Effector memory CD8-positive, alpha-beta T cell (primary cell): ENCODE data around the gene UGT3A1.
"Not testable (repeated sequence)": the region's sequence is repeated elsewhere in the genome, so short reads cannot be mapped to it uniquely, and the experiment has no call there.

ENCODE experiments used
- ATAC-seq: fragments of 150-1000 bp; cut with Tn5 transposase; replicated peaks from 2 replicates; pipeline ENCODE4 v1.10.0; 2021; ENCODE audit warnings: mild to moderate bottlenecking, moderate library complexity
- DNase-seq, 3 experiments: peaks; one replicate each; pipeline ENCODE4 v3.0.0; 2021
- H3K27ac Mint-ChIP-seq, 2 donors: one replicate each; pipeline ENCODE4 v1.8.0; 2022; ENCODE audit warnings: mild to moderate bottlenecking in 2 of 2, mixed read lengths in 2 of 2, moderate library complexity in 2 of 2
- H3K27me3 Mint-ChIP-seq, 2 donors: one replicate each; pipeline ENCODE4 v1.8.0; 2022; ENCODE audit warnings: mixed read lengths in 2 of 2
- H3K36me3 Mint-ChIP-seq: one replicate; pipeline ENCODE4 v1.8.0; 2022; ENCODE audit warnings: mild to moderate bottlenecking, moderate library complexity, mixed read lengths; ENCODE audit not compliant: insufficient read depth
- H3K4me1 Mint-ChIP-seq, 2 donors: one replicate each; pipeline ENCODE4 v1.8.0; 2022; ENCODE audit warnings: low read depth in 2 of 2, mixed read lengths in 2 of 2
- H3K4me3 Mint-ChIP-seq, 2 donors: one replicate each; pipeline ENCODE4 v1.8.0; 2022; ENCODE audit warnings: mild to moderate bottlenecking in 2 of 2, mixed read lengths in 2 of 2, moderate library complexity in 2 of 2
- H3K9me3 Mint-ChIP-seq, 2 donors: one replicate each; pipeline ENCODE4 v1.8.0; 2022; ENCODE audit warnings: mixed read lengths in 2 of 2
- total RNA-seq, 9 experiments: gene quantifications; one replicate each; lab custom pipeline; 2026; lab: John Stamatoyannopoulos, UW

The UGT3A1 gene, protein sequence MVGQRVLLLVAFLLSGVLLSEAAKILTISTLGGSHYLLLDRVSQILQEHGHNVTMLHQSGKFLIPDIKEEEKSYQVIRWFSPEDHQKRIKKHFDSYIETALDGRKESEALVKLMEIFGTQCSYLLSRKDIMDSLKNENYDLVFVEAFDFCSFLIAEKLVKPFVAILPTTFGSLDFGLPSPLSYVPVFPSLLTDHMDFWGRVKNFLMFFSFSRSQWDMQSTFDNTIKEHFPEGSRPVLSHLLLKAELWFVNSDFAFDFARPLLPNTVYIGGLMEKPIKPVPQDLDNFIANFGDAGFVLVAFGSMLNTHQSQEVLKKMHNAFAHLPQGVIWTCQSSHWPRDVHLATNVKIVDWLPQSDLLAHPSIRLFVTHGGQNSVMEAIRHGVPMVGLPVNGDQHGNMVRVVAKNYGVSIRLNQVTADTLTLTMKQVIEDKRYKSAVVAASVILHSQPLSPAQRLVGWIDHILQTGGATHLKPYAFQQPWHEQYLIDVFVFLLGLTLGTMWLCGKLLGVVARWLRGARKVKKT
- total RNA-seq, result 0 to 0.21 (median 0) reads per million in 9 experiments

DNA sequence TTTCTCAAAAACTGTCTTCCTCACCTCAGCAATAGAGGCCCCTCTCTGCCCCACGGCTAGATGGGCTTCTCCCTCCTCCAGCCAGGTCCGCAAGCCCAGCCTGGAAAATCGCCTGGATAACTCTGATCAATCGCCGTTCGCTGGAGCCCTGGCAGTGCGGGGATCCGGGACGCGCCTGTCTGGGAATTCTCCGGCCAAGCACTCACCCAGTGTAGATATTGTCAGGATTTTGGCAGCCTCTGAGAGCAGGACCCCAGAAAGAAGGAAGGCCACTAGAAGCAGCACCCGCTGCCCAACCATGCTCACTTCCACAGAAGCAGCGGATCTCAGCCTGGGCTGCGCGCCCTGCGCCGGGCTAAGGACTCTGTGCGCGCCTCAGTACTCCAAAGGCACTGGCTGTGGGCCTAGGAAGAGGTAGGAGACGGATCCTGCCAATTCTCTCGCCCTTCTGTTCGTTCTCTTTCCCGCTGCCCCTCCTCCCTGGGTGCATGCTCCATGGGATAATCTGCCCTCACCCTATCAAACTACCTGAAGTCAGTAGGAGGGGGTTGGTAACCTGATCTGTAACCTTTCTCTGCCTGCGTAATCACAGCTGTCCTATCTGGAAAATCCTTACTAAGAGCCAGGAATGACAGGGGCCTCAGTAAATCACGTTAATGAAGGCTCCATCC, at the start of gene UGT3A1:
Gene UGT3A1, minus strand, starts transcription at position 450 of the 671 bp plus-strand sequence. Its CDS starts 150 bp downstream, at position 300.
- DNase-seq (no peak), ATAC-seq (no peak)
- Mint-ChIP-seq H3K4me3 (no peak within 1 kb of the TSS), H3K9me3 (no peaks in the 10 kb centered on the region), H3K27ac (no peak within 1 kb of the TSS), H3K36me3 (peaks cover 2% of the 10 kb centered on the region), H3K27me3 (peaks cover 36 to 59% of the 10 kb centered on the region in 2 donors), H3K4me1 (no peaks in the 10 kb centered on the region)

DNA sequence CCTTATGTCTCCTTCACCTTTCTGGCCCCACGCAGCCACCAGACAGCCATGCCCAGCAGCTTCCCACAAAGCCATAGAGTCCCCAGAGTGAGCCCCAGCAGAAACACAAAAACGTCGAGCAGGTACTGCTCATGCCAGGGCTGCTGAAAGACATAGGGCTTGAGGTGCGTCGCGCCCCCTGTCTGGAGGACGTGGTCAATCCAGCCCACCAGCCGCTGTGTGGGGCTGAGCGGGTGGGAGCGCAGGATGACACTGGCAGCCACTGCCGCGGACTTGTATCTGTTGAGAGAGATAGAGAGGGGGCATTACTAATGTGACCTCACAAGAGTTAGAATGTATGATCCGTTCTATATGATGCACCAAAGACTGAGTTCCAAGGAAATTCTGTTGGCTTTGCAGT, 44.5 kb upstream of the UGT3A1 start:
- H3K36me3 Mint-ChIP-seq, result no peaks in the 10 kb centered on the region

DNA sequence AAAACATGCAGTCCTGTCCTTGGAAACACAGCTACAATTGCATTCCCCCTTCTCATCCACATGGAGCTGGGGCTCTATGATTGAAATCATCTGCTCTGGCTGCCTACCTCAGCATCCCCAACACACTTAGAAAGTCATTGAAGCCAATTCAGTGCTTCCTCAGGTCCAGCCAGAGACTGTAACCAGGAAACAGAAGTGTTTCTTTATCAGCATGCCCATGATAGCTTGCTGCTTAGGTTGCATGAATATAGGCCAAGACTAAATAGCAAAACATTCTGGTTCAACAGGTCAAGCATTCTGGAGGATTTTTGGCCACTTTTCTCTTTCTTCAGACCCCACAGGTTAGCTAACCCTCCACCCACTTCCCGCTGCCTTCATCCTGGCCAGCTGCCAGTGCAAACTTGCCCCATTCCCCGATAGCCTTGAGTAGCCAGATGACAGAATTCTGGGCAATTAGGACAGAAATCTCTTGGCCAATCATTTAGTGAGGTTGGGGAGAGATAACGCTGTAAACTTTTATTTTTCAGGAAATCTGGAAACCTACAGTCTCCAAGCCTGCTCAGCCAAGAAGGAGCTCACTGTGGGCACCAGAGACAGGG, 43.4 kb upstream of the UGT3A1 start:
- H3K36me3 Mint-ChIP-seq, H3K9me3 Mint-ChIP-seq, H3K4me3 Mint-ChIP-seq, ATAC-seq, H3K27ac Mint-ChIP-seq, DNase-seq, H3K4me1 Mint-ChIP-seq: not testable (repeated sequence)
- H3K27me3 Mint-ChIP-seq, result peaks cover 25 to 35% of the 10 kb centered on the region in 2 donors

More for the DNA sequence above, 44.5 kb upstream of the UGT3A1 start:
- Mint-ChIP-seq H3K27ac (no peak overlapping the region), H3K27me3 (peaks cover 20 to 31% of the 10 kb centered on the region in 2 donors), H3K4me3 (no peak overlapping the region), H3K4me1 (no peaks in the 10 kb centered on the region), H3K9me3 (no peaks in the 10 kb centered on the region)
- no peak for DNase-seq
- ATAC-seq, result no peak

DNA sequence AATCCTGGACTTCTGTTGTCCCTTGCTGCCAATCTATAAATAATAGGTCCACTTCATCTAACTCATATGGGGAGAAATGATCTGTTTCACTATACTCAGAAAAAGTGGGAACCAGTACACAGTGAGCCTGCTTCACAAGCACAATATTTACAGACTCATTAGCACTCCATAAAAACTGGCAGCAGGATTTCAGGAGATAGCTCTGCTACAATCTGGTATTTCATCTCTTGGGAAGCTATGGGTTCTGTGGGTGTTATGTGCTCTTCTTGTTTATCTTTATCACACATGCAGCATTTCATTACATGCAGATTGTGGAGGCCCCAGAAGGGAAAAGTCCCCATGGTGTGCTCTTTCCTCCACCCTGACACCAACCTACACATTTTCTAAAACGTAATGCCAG, 42.3 kb upstream of the UGT3A1 start:
- ATAC-seq, result no peak
- DNase-seq, result no peak
- no peak overlapping the region for H3K4me3 Mint-ChIP-seq
- H3K9me3 Mint-ChIP-seq, result peaks cover 0 to under 1% of the 10 kb centered on the region in 2 donors
- H3K36me3 Mint-ChIP-seq, result no peaks in the 10 kb centered on the region
- H3K27me3 Mint-ChIP-seq, result peaks cover 36 to 38% of the 10 kb centered on the region in 2 donors
- no peaks in the 10 kb centered on the region for H3K4me1 Mint-ChIP-seq
- H3K27ac Mint-ChIP-seq, result no peak overlapping the region

DNA sequence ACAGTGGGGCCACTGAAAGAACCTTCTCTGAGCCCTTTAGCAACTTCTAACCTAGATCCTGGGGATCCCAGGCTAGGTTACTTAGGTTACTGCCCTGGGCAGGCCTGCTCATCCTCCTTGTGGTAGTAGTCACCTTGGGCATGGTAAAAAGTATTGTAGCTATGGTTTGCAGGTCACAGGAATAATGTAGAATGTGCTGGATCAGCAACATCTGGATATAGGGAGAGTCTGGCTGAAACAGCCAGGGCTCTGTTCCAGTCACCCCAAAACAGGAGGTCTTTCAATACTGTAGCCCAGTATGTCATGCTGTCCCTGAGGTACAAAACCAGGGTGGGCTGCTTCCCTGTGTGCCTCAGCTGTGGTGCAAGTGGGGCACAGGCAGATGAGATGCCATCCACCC, 41.9 kb upstream of the UGT3A1 start:
- Mint-ChIP-seq H3K27ac (no peak overlapping the region), H3K9me3 (peaks cover 0 to 5% of the 10 kb centered on the region in 2 donors), H3K4me3 (no peak overlapping the region), H3K4me1 (no peaks in the 10 kb centered on the region), H3K27me3 (peaks cover 34 to 41% of the 10 kb centered on the region in 2 donors), H3K36me3 (no peaks in the 10 kb centered on the region)
- DNase-seq (no peak), ATAC-seq (no peak)

DNA sequence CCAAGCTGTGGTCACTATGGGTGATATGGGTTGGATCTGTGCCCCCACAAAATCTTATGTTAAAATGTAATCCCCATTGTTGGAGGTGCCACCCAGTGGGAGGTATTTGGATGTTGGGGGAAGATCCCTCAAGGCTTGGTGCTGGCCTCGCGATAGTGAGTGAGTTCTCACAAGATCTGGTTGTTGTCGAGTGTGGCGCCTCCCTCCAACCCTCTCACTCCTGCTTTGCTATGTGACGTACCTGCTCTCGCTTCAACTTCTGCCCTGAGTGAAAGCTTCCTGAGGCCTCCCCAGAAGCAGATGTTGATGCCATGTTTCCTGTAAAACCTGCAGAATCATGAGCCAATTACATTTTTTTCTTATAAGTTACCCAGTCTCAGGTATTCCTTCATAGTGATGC, 40.0 kb upstream of the UGT3A1 start:
- ATAC-seq (no peak), DNase-seq (no peak)
- H3K4me1 Mint-ChIP-seq, result no peaks in the 10 kb centered on the region
- peaks cover 0 to 7% of the 10 kb centered on the region in 2 donors for H3K9me3 Mint-ChIP-seq
- peaks cover 29 to 45% of the 10 kb centered on the region in 2 donors for H3K27me3 Mint-ChIP-seq
- no peak overlapping the region for H3K27ac Mint-ChIP-seq
- H3K4me3 Mint-ChIP-seq, result no peak overlapping the region
- no peaks in the 10 kb centered on the region for H3K36me3 Mint-ChIP-seq

DNA sequence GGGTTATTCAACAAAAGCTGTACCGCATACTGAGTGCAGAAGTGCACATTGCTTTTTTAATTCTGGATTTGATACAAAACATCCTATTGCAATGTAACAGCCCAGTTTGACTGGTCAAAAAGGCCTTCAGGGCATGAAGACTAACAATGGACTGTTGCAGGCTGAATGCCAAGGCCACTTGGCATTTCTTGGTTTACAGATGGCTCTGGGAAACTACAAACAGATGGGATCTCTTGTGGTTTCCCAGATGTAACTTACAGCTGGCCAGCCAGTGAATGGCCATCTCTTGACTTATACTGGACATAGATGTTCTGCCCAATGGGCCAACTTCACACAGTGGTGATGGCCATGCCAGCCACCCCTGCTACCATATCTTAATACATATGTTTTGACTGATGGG, 38.7 kb upstream of the UGT3A1 start:
- Mint-ChIP-seq H3K27ac (no peak overlapping the region), H3K27me3 (peaks cover 24 to 45% of the 10 kb centered on the region in 2 donors), H3K4me1 (no peaks in the 10 kb centered on the region), H3K4me3 (no peak overlapping the region), H3K9me3 (peaks cover 0 to 7% of the 10 kb centered on the region in 2 donors), H3K36me3 (no peaks in the 10 kb centered on the region)
- DNase-seq, result no peak
- no peak for ATAC-seq

DNA sequence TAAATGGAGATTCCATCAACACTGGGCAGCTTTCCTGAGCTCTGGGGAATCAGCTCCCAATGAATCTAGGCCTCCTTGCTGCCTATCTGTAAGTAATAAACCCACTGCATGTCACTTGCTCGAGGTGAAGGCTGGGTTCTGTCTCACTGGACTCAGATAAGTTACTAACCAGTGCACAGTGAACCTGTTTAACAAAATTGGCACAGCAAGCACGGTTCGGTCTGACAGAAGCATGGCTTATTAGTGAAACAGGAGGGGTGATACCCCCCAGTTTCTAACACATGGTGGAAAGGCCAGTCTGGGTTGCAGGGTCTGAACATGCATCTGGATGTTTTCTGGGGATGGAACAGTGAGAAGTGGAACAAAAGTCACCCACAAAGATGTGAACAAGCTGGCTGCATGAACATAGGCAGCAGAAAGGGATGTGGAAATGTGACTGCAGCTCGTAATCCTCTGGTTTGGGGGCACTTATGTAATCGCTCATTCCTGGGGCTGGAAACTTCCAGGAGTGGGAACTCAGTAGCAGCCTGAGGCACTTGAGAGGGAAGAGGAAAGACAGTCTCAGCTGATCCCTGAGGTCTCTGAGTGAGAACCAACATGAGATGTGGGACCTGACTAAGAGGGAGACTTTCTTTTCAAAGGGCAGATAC, 37.8 kb upstream of the UGT3A1 start:
- Mint-ChIP-seq H3K27ac (no peak overlapping the region), H3K27me3 (peaks cover 19 to 48% of the 10 kb centered on the region in 2 donors), H3K4me1 (no peaks in the 10 kb centered on the region), H3K36me3 (no peaks in the 10 kb centered on the region), H3K9me3 (peaks cover 0 to 15% of the 10 kb centered on the region in 2 donors), H3K4me3 (no peak overlapping the region)
- DNase-seq (no peak), ATAC-seq (no peak)

DNA sequence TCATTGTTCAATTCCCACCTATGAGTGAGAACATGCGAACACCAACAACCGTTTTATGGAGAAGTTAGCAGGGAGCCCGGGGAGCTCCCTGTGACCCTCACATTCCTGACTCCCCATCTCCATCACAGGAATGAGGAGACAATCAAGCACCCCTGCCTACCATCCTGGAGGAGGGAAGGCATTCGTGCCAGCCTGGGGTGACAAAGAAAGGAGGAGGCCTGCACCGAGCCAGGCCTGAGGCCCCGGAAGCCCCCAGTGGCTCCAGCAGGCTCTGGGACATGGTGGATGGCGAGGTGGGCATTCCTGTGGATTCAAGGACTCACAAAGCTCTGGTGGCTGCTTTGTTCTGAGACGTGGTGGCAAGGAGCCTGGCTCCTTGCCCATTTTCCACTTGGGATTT, 36.5 kb upstream of the UGT3A1 start:
- no peaks in the 10 kb centered on the region for H3K36me3 Mint-ChIP-seq
- H3K27ac Mint-ChIP-seq, result no peak overlapping the region
- H3K9me3 Mint-ChIP-seq, result peaks cover 0 to 17% of the 10 kb centered on the region in 2 donors
- no peak overlapping the region for H3K4me3 Mint-ChIP-seq
- H3K4me1 Mint-ChIP-seq, result no peaks in the 10 kb centered on the region
- ATAC-seq, result no peak
- peaks cover 19 to 53% of the 10 kb centered on the region in 2 donors for H3K27me3 Mint-ChIP-seq
- no peak for DNase-seq

DNA sequence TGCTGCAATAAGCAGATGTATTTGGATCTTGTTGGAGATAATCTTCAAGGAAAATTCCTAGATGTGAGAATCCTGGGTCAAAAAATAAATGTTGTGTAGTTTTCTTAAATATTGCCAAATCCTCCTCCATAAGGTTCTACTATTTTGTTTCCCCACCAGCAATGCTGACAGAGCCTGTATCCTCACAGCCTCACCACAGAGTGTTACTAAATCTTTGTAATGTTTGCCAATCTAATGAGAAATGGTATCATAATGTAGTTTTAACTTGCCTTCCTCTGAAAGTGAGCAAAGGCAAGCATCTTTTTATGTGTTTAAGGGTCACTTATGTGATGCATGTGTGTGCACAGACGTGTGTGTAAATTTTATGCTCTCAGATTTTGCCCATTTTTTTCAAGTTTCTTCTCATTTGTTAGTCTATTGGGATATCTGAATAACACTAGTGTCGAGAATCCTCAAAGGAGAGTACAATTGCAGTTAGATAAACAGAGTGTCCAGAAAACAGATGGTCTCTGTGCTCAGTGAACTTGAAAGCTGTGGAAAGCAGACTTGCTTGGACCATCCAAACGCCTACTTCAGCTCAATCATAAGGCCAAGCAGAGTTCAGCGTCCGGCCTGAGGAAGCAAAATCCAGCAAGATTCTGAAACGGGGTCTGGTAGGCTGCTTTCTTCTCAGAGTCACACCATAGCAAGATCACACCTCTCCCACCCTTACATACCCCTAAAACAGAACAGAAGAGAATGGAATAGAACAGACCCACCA, 35.7 kb upstream of the UGT3A1 start:
- Mint-ChIP-seq H3K4me3 (no peak overlapping the region), H3K36me3 (no peaks in the 10 kb centered on the region), H3K4me1 (no peaks in the 10 kb centered on the region), H3K27ac (no peak overlapping the region), H3K27me3 (peaks cover 19 to 53% of the 10 kb centered on the region in 2 donors), H3K9me3 (peaks cover 0 to 17% of the 10 kb centered on the region in 2 donors)
- ATAC-seq, result no peak
- no peak for DNase-seq

DNA sequence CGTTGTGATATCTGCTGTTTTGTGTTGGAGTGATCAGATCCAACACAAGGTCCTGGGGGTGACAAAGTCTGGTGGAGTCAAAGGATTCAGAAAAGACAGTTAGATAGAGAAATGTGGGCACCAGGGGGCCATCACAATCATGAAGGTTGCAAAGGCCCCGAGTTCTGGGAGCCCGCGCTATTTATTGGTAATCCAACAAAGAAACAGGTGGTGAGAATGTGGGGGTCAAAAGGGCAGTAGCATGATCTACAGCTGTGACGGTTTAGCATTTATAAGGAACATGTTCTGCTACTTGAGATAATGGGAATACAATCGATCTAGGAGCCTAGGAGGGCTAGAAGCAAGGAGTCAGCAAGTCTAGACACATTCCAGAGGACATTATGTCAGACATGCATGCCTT, 31.1 kb upstream of the UGT3A1 start:
- Mint-ChIP-seq H3K27me3 (peaks cover 6 to 14% of the 10 kb centered on the region in 2 donors), H3K9me3 (peaks cover 0 to 10% of the 10 kb centered on the region in 2 donors)
- not testable (repeated sequence) for ATAC-seq, H3K4me1 Mint-ChIP-seq, H3K4me3 Mint-ChIP-seq, H3K27ac Mint-ChIP-seq, DNase-seq, H3K36me3 Mint-ChIP-seq

DNA sequence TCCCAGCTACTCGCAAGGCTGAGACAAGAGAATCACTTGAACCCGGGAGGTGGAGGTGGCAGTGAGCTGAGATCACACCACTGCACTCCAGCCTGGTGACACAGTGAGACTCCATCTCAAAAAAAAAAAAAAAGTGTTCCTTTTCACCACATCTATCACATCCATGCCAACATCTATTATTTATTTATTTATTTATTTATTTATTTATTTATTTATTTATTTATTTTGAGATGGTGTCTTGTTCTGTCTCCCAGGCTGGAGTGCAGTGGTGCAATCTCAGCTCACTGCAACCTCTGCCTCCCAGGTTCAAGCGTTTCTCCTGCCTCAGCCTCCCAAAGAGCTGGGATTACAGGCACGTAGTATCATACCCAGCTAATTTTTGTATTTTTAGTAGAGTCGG, 28.4 kb upstream of the UGT3A1 start:
- H3K27ac Mint-ChIP-seq, H3K4me3 Mint-ChIP-seq, H3K4me1 Mint-ChIP-seq, H3K36me3 Mint-ChIP-seq, DNase-seq, ATAC-seq: not testable (repeated sequence)
- peaks cover 7 to 12% of the 10 kb centered on the region in 2 donors for H3K27me3 Mint-ChIP-seq
- peaks cover 9 to 15% of the 10 kb centered on the region in 2 donors for H3K9me3 Mint-ChIP-seq
